ENCODE results near the gene GAD1.

DNA sequence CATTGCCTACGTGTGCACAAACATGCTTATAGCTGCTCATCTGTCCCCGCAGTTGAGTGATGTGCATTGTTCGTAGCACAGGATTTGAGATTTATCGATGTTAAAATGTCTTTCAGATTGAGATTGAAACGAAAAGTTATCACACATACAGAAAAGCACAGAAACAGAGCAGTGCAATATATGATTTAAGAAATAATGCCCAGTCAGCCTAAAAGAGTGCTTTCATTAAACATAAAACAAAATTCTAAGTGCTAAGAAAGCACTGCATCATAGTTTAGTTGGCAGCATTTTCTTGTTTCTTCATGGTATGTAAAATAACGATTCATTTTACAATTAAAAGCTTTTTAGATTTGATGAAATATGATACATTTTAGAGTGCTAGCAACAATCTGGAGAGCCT, 80.4 kb downstream of the GAD1 start:
- TF ChIP-seq, protein P1, sequence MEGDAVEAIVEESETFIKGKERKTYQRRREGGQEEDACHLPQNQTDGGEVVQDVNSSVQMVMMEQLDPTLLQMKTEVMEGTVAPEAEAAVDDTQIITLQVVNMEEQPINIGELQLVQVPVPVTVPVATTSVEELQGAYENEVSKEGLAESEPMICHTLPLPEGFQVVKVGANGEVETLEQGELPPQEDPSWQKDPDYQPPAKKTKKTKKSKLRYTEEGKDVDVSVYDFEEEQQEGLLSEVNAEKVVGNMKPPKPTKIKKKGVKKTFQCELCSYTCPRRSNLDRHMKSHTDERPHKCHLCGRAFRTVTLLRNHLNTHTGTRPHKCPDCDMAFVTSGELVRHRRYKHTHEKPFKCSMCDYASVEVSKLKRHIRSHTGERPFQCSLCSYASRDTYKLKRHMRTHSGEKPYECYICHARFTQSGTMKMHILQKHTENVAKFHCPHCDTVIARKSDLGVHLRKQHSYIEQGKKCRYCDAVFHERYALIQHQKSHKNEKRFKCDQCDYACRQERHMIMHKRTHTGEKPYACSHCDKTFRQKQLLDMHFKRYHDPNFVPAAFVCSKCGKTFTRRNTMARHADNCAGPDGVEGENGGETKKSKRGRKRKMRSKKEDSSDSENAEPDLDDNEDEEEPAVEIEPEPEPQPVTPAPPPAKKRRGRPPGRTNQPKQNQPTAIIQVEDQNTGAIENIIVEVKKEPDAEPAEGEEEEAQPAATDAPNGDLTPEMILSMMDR (conservative IDR thresholded peaks at IDR 0.05; ENCODE audit: low read length) = no peak
- TF ChIP-seq EZH2phosphoT487 (IDR thresholded peaks at IDR 0.05; ENCODE audit: borderline replicate concordance) = no peak
